Coronary artery (tissue), 2 donors: Measurements from ENCODE around the gene RHBDF2.
"Not testable (repeated sequence)": the region's sequence is repeated elsewhere in the genome, so short reads cannot be mapped to it uniquely, and the experiment has no call there.

Source experiments
- DNase-seq: peaks from one replicate; pipeline ENCODE4 v3.0.0-alpha.2; 2017; ENCODE audit warnings: low spot score
- H3K27ac ChIP-seq, 2 donors: fragments of 200-600 bp; sonication (generic); one replicate each; pipeline ENCODE4 v1.5.1; 2016 to 2019
- H3K4me3 ChIP-seq: fragments of 200-600 bp; sonication (generic); 2 replicates; pipeline ENCODE4 v1.5.1; 2016; ENCODE audit warnings: mild to moderate bottlenecking, moderate library complexity
- TF ChIP-seq, protein P1 (sequence below): fragments of 200-600 bp; sonication (generic); IDR thresholded peaks from one replicate; pipeline ENCODE4 v1.5.1; 2019; ENCODE audit warnings: antibody characterized with exemption

RHBDF2 gene

DNA sequence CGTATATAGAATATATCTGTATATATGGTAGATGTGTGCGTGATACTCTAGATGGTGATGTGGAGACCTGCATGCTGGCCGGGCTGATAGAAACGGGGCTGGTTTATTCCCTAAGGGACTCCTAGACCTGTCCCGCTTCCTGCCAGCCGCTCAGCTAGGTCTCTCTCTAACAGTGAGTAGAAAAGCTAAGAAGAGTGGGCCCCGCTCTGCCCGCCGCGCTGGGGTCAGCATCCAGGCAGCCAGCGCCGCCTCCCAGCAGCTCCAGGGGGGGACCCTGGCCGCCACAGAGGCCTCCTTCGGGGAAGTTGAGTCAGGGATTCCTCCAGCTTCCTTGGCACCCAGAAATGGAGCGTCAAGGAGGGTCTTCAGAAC lies 26.9 kb upstream of the RHBDF2 start:
- TF ChIP-seq, protein P1, sequence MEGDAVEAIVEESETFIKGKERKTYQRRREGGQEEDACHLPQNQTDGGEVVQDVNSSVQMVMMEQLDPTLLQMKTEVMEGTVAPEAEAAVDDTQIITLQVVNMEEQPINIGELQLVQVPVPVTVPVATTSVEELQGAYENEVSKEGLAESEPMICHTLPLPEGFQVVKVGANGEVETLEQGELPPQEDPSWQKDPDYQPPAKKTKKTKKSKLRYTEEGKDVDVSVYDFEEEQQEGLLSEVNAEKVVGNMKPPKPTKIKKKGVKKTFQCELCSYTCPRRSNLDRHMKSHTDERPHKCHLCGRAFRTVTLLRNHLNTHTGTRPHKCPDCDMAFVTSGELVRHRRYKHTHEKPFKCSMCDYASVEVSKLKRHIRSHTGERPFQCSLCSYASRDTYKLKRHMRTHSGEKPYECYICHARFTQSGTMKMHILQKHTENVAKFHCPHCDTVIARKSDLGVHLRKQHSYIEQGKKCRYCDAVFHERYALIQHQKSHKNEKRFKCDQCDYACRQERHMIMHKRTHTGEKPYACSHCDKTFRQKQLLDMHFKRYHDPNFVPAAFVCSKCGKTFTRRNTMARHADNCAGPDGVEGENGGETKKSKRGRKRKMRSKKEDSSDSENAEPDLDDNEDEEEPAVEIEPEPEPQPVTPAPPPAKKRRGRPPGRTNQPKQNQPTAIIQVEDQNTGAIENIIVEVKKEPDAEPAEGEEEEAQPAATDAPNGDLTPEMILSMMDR = no peak
- peak overlapping the region; percentile 16 for H3K4me3 ChIP-seq
- no peak for DNase-seq
- H3K27ac ChIP-seq = peak overlapping the region; percentile 90 to 91

GRCh38 chr17:76527430-76528111 lies 26.3 kb upstream of the RHBDF2 start:
- TF ChIP-seq, protein P1 = no peak
- H3K27ac ChIP-seq = peak overlapping the region; percentile 80 to 91
- H3K4me3 ChIP-seq = no peak overlapping the region
- DNase-seq = no peak

DNA sequence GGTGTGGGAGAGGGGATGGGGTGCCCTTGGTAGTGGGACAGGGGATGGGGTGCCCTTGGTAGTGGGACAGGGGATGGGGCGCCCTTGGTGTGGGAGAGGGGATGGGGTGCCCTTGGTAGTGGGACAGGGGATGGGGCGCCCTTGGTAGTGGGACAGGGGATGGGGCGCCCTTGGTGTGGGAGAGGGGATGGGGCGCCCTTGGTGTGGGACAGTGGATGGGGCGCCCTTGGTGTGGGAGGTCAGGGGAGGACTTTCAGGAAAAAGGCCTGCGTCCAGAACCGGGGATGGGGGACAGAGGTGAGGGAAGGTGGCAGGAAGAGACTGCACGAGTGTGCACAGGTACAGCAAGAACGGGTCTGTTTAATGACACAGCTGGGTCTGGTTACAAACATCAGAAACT lies 25.8 kb upstream of the RHBDF2 start:
- peak overlapping the region; percentile 80 to 91 for H3K27ac ChIP-seq
- DNase-seq, H3K4me3 ChIP-seq: not testable (repeated sequence)

- H3K4me3 ChIP-seq, DNase-seq: not testable (repeated sequence)
- H3K27ac ChIP-seq = peak overlapping the region in 1 of 2 donors; percentile 51
Measured at GRCh38 chr17:76525513-76525833, 24.2 kb upstream of the RHBDF2 start.

GRCh38 chr17:76524598-76525512 lies 23.6 kb upstream of the RHBDF2 start:
- TF ChIP-seq, protein P1 = no peak
- DNase-seq = no peak
- H3K4me3 ChIP-seq = no peak overlapping the region
- H3K27ac ChIP-seq = peak overlapping the region in 1 of 2 donors; percentile 51

DNA sequence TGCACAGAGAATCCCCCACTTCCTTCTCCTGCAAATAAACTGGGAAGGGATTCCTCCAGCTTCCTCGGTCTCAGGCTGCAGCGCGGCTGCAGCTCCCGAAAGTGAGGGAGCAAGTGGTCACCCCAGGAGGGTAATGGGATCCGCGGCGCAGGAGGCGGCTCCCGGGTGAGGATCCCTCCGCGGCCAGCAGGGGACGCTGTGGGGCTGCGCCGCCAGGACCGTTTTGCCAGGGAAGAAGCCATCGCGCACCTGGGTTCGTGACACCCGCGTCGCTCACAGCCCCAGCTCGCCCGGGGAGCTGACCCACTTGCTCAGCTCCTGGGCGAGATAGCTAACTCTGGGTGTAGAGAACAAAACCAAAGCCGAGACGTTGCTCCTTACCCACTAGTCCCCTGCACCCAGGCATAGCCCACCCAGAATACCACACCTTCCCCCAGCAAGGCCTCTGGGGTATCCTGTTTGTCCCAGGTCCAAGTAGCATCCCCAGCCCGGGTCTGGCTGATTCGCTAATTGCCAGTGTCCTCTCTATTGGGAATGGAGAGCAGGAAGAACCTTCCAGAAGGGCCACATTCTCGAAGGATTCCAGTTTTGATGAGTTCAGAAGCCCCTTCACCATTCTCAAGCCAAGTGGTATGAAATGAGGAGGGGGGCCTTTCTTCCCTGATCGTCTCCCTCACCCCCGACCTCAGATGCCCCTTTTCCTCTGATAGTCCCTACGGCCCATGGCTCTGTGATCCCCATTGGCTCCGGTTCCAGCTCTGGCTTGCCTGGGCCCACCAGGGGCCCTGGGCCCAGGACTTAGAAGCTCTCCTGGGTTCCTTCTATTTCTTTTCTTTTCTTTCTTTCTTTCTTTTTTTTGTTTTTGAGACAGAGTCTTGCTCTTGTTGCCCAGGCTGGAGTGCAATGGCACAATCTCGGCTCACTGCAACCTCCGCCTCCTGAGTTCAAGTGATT lies 22.1 kb upstream of the RHBDF2 start:
- TF ChIP-seq, protein P1 = peak; percentile 99
- Histone ChIP-seq H3K4me3 (no peak overlapping the region), H3K27ac (no peak overlapping the region)
- DNase-seq = no peak

- H3K27ac ChIP-seq, DNase-seq, H3K4me3 ChIP-seq: not testable (repeated sequence)
Measured at GRCh38 chr17:76521683-76522082, 20.5 kb upstream of the RHBDF2 start.

- TF ChIP-seq, protein P1 = no peak
- DNase-seq = no peak
- no peak overlapping the region for H3K27ac ChIP-seq
- H3K4me3 ChIP-seq = no peak overlapping the region
Measured at GRCh38 chr17:76521262-76521661, 20.0 kb upstream of the RHBDF2 start.
